Glomerular visceral epithelial cell (primary cell): ENCODE data around the gene OR4D1.

Experiments used
- DNase-seq: peaks from one replicate; pipeline ENCODE4 v3.0.0-alpha.2; 2016; ENCODE audit errors: extremely low spot score

The OR4D1 gene

DNA sequence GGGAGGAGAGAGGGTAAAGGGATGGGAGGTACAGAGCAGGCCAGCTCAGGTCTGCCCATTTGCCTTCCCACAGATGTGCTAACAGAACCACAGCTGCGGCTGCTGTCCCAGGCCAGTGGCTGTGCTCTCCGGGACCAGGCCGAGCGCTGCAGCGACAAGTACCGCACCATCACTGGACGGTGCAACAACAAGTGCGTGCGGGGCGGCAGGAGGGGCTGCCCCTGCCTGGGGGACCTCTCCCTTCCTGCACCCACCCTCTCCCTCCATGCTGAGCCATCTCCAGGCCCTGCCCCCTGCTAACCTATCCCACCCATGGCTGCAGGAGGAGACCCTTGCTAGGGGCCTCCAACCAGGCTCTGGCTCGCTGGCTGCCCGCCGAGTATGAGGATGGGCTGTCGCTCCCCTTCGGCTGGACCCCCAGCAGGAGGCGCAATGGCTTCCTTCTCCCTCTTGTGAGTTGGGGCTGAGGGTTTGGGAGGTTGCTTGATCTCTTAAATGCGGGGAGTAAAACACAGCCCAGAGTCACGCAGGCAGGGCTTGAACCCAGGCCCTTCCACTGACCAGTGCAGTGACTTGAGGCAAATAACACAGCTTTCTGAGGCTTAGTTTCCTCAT is 45.6 kb downstream of the OR4D1 start:
- no peak for DNase-seq

DNA sequence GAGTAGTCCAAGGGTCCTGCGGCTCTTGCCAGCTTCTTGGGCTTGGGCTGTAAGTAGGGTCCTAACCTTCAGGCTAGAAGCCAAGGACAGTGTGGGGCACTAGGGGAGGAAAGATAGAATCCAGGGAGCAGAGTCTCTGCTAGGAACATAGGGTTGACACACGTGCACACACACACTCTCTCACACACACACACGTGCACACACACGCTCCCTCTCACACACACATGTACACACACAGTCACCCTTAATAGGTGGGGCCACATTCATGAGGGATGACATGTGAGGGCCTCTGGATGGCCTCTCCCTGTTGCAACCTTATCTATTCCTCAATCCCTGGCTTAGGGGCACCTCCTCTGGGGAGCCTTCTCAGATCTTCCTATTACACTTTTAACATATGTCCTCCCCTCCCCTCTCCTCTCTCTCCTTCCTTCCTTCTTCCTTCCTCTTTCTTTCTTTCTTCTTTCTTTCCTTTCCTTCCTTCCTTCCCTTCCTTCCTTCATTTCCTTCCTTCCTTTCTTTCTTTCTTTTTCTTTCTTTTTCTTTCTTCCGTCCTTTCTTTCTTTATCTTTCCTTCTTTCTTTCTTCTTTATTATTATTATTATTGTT is 47.4 kb downstream of the OR4D1 start:
- DNase-seq: no peak

DNA sequence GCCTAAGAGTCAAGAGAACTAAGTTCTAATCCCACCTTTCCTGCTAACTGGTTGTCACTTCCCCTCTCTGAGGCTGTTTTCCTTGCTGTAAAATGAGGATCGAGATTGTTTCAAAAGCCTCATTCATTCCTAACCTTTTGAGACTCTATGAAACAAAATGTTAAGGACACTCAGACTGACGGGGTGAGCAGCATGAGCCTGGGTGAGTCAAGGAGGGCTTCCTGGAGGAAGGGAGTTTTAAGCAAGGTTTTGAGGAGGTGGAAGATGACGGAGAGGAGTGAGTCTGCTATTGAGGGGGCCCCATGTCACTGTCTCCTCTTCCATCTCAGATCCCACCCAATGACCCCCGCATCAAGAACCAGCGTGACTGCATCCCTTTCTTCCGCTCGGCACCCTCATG is 48.4 kb downstream of the OR4D1 start:
- DNase-seq: no peak

DNA sequence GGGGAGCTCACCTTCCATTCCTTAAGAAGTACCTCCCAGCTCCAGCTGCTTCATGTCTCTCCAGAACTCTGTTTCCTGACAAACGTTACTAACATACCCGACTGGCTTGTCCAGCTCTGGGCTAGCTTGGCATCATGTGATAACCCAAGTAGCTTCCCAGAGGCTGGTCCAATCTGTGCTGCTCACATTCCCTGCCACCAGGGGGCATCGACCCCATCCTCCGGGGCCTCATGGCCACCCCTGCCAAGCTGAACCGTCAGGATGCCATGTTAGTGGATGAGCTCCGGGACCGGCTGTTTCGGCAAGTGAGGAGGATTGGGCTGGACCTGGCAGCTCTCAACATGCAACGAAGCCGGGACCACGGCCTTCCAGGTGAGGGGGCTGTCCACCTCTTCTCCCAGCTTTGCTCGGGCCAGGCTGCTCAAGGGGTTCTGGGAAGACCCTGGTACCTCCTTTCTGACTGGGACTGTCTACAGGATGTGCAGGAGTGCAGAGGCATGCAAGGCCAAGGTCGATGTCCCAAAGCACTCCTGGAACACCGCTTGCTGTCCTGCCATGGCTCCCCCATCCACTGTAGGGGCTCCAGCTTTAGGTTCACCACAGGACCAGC is 51.9 kb downstream of the OR4D1 start:
- peak; percentile 51 for DNase-seq

DNA sequence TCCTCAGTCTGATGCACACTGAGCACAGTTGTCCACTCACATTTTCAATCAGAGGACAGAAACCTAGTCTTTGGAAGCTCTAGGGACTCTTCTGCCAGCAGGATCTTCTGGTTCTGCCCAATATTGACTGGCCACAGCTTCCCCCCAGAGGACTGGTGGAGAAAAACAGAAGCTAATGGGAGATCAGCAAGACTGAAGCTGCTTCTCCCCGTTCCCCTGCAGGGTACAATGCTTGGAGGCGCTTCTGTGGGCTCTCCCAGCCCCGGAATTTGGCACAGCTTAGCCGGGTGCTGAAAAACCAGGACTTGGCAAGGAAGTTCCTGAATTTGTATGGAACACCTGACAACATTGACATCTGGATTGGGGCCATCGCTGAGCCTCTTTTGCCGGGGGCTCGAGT is 54.7 kb downstream of the OR4D1 start:
- no peak for DNase-seq

DNA sequence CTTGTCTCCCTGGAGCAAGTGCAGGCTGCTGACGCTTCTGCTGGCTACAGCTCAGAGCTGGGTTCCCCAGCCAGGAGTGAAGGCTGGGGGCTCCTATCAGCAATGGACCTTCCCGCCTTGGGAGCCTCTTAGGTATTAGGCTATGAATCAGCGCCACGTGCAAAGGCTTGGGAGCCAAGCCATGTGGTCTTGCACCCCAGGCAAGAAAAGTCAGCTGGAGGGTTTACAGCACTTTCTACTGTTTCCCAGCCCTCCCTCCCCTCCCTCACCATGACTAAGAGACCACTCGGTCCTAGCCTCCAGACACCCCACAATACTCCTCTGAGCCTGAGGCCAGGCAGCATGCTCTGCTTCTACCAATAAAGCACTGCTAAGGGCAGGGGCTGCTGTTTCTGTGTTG is 56.6 kb downstream of the OR4D1 start:
- no peak for DNase-seq

DNA sequence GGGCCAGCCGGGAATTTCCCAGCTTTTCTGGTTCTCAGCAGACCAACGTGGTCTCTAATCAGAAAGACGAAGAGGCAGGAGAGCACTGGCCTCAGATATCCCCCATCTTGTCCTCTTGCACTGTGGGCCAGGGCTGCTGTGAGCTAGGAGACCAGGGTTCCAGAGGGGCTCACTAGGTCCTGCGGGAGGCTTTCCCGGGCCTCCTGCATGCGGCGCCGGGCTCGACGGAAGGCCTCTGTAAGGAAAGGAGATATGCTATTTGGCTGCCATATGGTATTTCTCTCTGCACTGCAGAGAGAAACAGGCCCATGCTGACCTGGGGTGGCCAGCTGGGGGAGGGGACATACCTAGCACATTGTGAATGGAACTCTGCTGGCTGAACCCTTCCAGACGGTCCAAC is 57.8 kb downstream of the OR4D1 start:
- no peak for DNase-seq

DNA sequence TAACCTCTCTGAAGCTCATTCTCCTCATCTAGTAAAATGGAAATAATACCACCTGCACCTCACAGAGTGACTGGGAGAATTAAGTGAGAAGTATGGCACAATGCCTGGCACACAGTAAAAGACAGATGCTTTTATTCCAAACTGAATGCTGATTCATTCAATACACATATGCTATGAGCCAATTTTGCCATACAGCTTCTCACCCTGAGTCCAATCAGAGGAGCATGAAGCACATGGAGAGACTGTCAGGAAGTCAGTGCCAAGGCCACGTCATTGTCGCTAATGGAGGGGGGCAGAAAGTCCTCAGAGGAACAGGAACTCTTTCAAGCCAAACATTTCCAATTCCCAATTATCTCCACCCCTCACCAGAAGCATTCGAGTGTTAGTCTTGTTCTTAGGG is 59.3 kb downstream of the OR4D1 start:
- DNase-seq: no peak

DNA sequence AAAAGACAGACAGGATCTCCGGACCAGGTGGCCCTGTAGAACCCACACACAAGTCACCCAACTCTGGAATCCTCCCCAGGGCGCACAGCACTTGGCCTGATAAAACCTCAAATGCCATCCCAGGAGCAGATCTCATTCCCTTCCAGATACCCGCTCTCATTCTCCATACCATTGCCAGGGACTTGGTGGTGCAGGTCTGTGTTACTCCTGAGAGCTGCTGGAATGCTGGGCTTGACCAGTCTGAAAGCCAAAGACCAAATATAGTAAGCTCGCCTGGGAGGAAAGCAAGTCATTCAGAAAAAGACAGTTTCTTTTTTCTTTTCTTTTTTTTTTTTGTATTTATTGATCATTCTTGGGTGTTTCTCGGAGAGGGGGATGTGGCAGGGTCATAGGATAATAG is 60.2 kb downstream of the OR4D1 start:
- no peak for DNase-seq
